Dermis blood vessel endothelial cell (primary cell): ENCODE measurements around the gene GCAT. TPM values are rescaled to one million over a fixed set of nuclear protein-coding genes. Genes with fewer than 3 reads are reported as not detected.

Experiments used
- DNase-seq: peaks from one replicate; pipeline ENCODE4 v3.0.0; 2010
- total RNA-seq: library from RNA; depleted of rRNA; stranded (reverse); fragments of >200 nt; gene quantifications from 2 replicates; pipeline ENCODE4 v1.2.3, GENCODE V29; 2014

Gene GCAT
- total RNA-seq, 1 donor from 2014 or later, result 24.5 TPM

- no peak for DNase-seq
Observed at GRCh38 chr22:37811867-37812266, 4.1 kb downstream of the GCAT start.

GRCh38 chr22:37812869-37813678 is 5.3 kb downstream of the GCAT start:
- DNase-seq, result no peak

GRCh38 chr22:37815593-37815992 is 7.9 kb downstream of the GCAT start:
- DNase-seq, result no peak

GRCh38 chr22:37816543-37817180 is 8.9 kb downstream of the GCAT start:
- DNase-seq, result no peak

GRCh38 chr22:37817705-37818408 is 10.1 kb downstream of the GCAT start:
- DNase-seq, result peak; percentile 88

- DNase-seq, result peak; percentile 72
Observed at GRCh38 chr22:37818409-37819104, 10.8 kb downstream of the GCAT start.

- DNase-seq, result no peak
Observed at GRCh38 chr22:37819105-37819433, 11.3 kb downstream of the GCAT start.

- DNase-seq, result no peak
Observed at GRCh38 chr22:37820350-37820749, 12.6 kb downstream of the GCAT start.

GRCh38 chr22:37822079-37822833 is 14.5 kb downstream of the GCAT start:
- no peak for DNase-seq

- DNase-seq, result no peak
Observed at GRCh38 chr22:37823134-37823985, 15.6 kb downstream of the GCAT start, which contains the start of gene GALR3. Gene GALR3, plus strand, starts transcription at chr22:37823382. Its CDS starts 25 bp downstream, at chr22:37823407.

GRCh38 chr22:37824674-37825641 is 17.2 kb downstream of the GCAT start:
- DNase-seq, result peak; percentile 69

- DNase-seq, result no peak
Observed at GRCh38 chr22:37827056-37827455, 19.3 kb downstream of the GCAT start.

- DNase-seq, result no peak
Observed at GRCh38 chr22:37830093-37830842, 22.5 kb downstream of the GCAT start.

GRCh38 chr22:37831472-37831871 is 23.7 kb downstream of the GCAT start:
- no peak for DNase-seq

GRCh38 chr22:37832022-37832857 is 24.5 kb downstream of the GCAT start:
- DNase-seq, result no peak

GRCh38 chr22:37842015-37842793 is 34.5 kb downstream of the GCAT start:
- no peak for DNase-seq

GRCh38 chr22:37843741-37844089 is 36.0 kb downstream of the GCAT start:
- no peak for DNase-seq
